Measurements from ENCODE around the gene ATXN7L3. TPM values are rescaled to one million over a fixed set of nuclear protein-coding genes. Genes with fewer than 3 reads are reported as not detected.

ATXN7L3 gene
- total and polyA plus RNA-seq, 9 of the 15 experiments (the other 6 are each of a cell fraction or from before 2014, with no cell fraction given) = 0.62 to 66.1 (median 33.2) TPM

- TF ChIP-seq UBTF (IDR thresholded peaks at IDR 0.05; ENCODE audit: borderline replicate concordance in 1 of 2, low read depth in 2 of 2, low read length in 2 of 2) = peak; percentile 38 to 95; a peak in 3 of 4 replicates
- TF ChIP-seq SREBF1 (IDR thresholded peaks at IDR 0.05; ENCODE audit: borderline replicate concordance, low read depth, low read length) = no peak
- 0 out of 2 replicates have a peak, but pooled peaks have one; percentile 24 for TF ChIP-seq ATF7 (IDR thresholded peaks at IDR 0.05)
- no peak for TF ChIP-seq ZNF398 (CRISPR knock-in tag; IDR thresholded peaks at IDR 0.05)
- peak; percentile 49; the same call in 1 of the 2 replicates for TF ChIP-seq ZNF592 (IDR thresholded peaks at IDR 0.05)
- TF ChIP-seq TRIM25 (IDR thresholded peaks at IDR 0.05; ENCODE audit: borderline replicate concordance) = no peak
- TF ChIP-seq TFAM (CRISPR knock-in tag; conservative IDR thresholded peaks at IDR 0.05) = no peak
- TF ChIP-seq POU5F1 (IDR thresholded peaks at IDR 0.05; ENCODE audit: borderline replicate concordance, low read depth, low read length, partially characterized antibody) = no peak
- TF ChIP-seq MYNN (IDR thresholded peaks at IDR 0.05) = no peak
- no peak for TF ChIP-seq MYNN (CRISPR knock-in tag; IDR thresholded peaks at IDR 0.05)
- TF ChIP-seq BRD4 (IDR thresholded peaks at IDR 0.05) = 0 out of 2 replicates have a peak, but pooled peaks have one; percentile 45
- TF ChIP-seq ZNF274 (IDR thresholded peaks at IDR 0.05; ENCODE audit: borderline replicate concordance, low read depth, low read length) = no peak
- TF ChIP-seq MAFF (IDR thresholded peaks at IDR 0.05; ENCODE audit: low read length) = no peak
- TF ChIP-seq ZC3H8 (IDR thresholded peaks at IDR 0.05) = no peak
- no peak for TF ChIP-seq ZNF12 (CRISPR knock-in tag; IDR thresholded peaks at IDR 0.05)
- TF ChIP-seq ASH1L (IDR thresholded peaks at IDR 0.05; ENCODE audit: borderline replicate concordance, low read depth, partially characterized antibody) = no peak
Measured at GRCh38 chr17:44219108-44219615, 19.5 kb upstream of the ATXN7L3 start (continued).

Data from K562 (cell line).